GM20000 (cell line): ENCODE data around the gene CHRNA4.

Experiments
- DNase-seq: peaks from one replicate; pipeline ENCODE4 v3.0.0; 2012; ENCODE audit warnings: low spot score
- CTCF ChIP-seq: IDR thresholded peaks from 2 replicates; pipeline ENCODE4 v1.5.1; 2012; ENCODE audit warnings: mild to moderate bottlenecking, control low read depth; ENCODE audit errors: extremely low read depth, missing control alignments

Gene CHRNA4

GRCh38 chr20:63319164-63320040 is 41.7 kb downstream of the CHRNA4 start:
- no peak for DNase-seq
- no peak for TF ChIP-seq CTCF

- TF ChIP-seq CTCF: no peak
- DNase-seq: no peak
These were observed 42.6 kb downstream of the CHRNA4 start for GRCh38 chr20:63318391-63319163.

GRCh38 chr20:63317601-63318291 is 43.4 kb downstream of the CHRNA4 start:
- DNase-seq: no peak
- no peak for TF ChIP-seq CTCF

GRCh38 chr20:63317061-63317460 is 44.1 kb downstream of the CHRNA4 start:
- no peak for DNase-seq
- no peak for TF ChIP-seq CTCF

GRCh38 chr20:63316502-63316921 is 44.6 kb downstream of the CHRNA4 start:
- TF ChIP-seq CTCF: no peak
- DNase-seq: no peak

GRCh38 chr20:63315731-63316491 is 45.2 kb downstream of the CHRNA4 start:
- no peak for TF ChIP-seq CTCF
- no peak for DNase-seq
